GM23248 (cell line): Measurements from ENCODE around the gene NOTCH2.

Source experiments
- EZH2 ChIP-seq: fragments of 200-600 bp; sonication (generic); IDR thresholded peaks from 2 replicates; pipeline ENCODE4 v1.6.1; 2018; ENCODE audit warnings: antibody characterized with exemption, mild to moderate bottlenecking; ENCODE audit not compliant: insufficient read depth, poor library complexity, severe bottlenecking
- EZH2phosphoT487 ChIP-seq: fragments of 200-600 bp; sonication (generic); IDR thresholded peaks from 2 replicates; pipeline ENCODE4 v1.6.1; 2018; ENCODE audit warnings: antibody characterized with exemption, moderate library complexity, mild to moderate bottlenecking, low read depth; ENCODE audit not compliant: insufficient read depth

- no peak for TF ChIP-seq EZH2
- no peak for TF ChIP-seq EZH2phosphoT487
These were observed 116.0 kb downstream of the NOTCH2 start for GRCh38 chr1:119953266-119953998.
